Natural killer cell (primary cell): ENCODE results near the gene RCBTB2. TPM values are rescaled to one million over a fixed set of nuclear protein-coding genes. Genes with fewer than 3 reads are reported as not detected.
A peak's percentile ranks its signal among the peaks of the same experiment; 100 is the strongest.

Experiments used
- ATAC-seq, 3 donors: fragments of 150-1000 bp in 2 of 3; fragments of 200-7000 bp in 1 of 3; cut with Tn5 transposase; 1 replicate in 1 of 3; 2 replicates in 2 of 3; pipeline ENCODE4 v1.10.0; 2021; ENCODE audit warnings: mild to moderate bottlenecking in 2 of 3, moderate library complexity in 2 of 3
- DNase-seq, 2 donors: peaks; one replicate each; pipeline versions ENCODE4 v3.0.0 to v3.0.0-alpha.2; 2013 to 2021; ENCODE audit warnings: mixed read lengths in 1 of 2
- H3K27ac ChIP-seq: one replicate; pipeline ENCODE4 v1.5.1; 2013; ENCODE audit warnings: mild to moderate bottlenecking, low read length
- H3K27me3 ChIP-seq: one replicate; pipeline ENCODE4 v1.6.1; 2013; ENCODE audit warnings: low read length; ENCODE audit not compliant: control insufficient read depth, insufficient read depth
- H3K36me3 ChIP-seq: one replicate; pipeline ENCODE4 v1.6.1; 2013; ENCODE audit warnings: low read length; ENCODE audit not compliant: control insufficient read depth, insufficient read depth
- H3K4me1 ChIP-seq: one replicate; pipeline ENCODE4 v1.6.1; 2013; ENCODE audit warnings: low read length; ENCODE audit not compliant: control insufficient read depth, insufficient read depth
- H3K4me3 ChIP-seq: one replicate; pipeline ENCODE4 v1.5.1; 2013; ENCODE audit warnings: low read length
- H3K9me3 ChIP-seq: one replicate; pipeline ENCODE4 v1.6.1; 2013; ENCODE audit warnings: low read length; ENCODE audit not compliant: control insufficient read depth, insufficient read depth
- H3K27ac Mint-ChIP-seq, 2 donors: one replicate each; pipeline ENCODE4 v1.8.0; 2022; ENCODE audit warnings: mild to moderate bottlenecking in 2 of 2, mixed read lengths in 2 of 2, moderate library complexity in 1 of 2
- H3K27me3 Mint-ChIP-seq, 2 donors: one replicate each; pipeline ENCODE4 v1.8.0; 2022; ENCODE audit warnings: low read depth in 2 of 2, mixed read lengths in 2 of 2
- H3K36me3 Mint-ChIP-seq: one replicate; pipeline ENCODE4 v1.8.0; 2022; ENCODE audit warnings: mixed read lengths
- H3K4me1 Mint-ChIP-seq, 2 donors: one replicate each; pipeline ENCODE4 v1.8.0; 2022; ENCODE audit warnings: mixed read lengths in 2 of 2
- H3K4me3 Mint-ChIP-seq: one replicate; pipeline ENCODE4 v1.8.0; 2022; ENCODE audit warnings: mild to moderate bottlenecking, moderate library complexity, mixed read lengths
- H3K9me3 Mint-ChIP-seq, 2 donors: one replicate each; pipeline ENCODE4 v1.8.0; 2022; ENCODE audit warnings: mixed read lengths in 2 of 2
- WGBS: methylation state at CpG from one replicate; pipeline ENCODE4 v1.1.7; 2013; ENCODE audit warnings: missing lambda C conversion rate; ENCODE audit not compliant: insufficient coverage; 5-methylcytosine and 5-hydroxymethylcytosine counted together
- intact Hi-C: fragments of 100-400 bp; cut with micrococcal nuclease; formaldehyde crosslinking; loops from one replicate; pipeline ENCODE4 v1.14.2; 2022
- total RNA-seq, 4 donors: library from RNA; stranded (reverse); fragments of 120-200 nt in 1 of 4; gene quantifications; one replicate each; pipeline versions ENCODE4 v1.2.3 to v1.2.4, GENCODE V29; 2013 to 2022
- TF ChIP-seq, protein P1 (sequence below): fragments of 200-600 bp; IDR thresholded peaks from one replicate; pipeline ENCODE4 v1.8.0; 2022; ENCODE audit warnings: antibody characterized with exemption

RCBTB2 gene
- total RNA-seq, 3 donors from 2014 or later (not counting 1 experiment from before 2014, with no cell fraction given) = 21.9 to 27.1 (median 24.2) TPM

DNA sequence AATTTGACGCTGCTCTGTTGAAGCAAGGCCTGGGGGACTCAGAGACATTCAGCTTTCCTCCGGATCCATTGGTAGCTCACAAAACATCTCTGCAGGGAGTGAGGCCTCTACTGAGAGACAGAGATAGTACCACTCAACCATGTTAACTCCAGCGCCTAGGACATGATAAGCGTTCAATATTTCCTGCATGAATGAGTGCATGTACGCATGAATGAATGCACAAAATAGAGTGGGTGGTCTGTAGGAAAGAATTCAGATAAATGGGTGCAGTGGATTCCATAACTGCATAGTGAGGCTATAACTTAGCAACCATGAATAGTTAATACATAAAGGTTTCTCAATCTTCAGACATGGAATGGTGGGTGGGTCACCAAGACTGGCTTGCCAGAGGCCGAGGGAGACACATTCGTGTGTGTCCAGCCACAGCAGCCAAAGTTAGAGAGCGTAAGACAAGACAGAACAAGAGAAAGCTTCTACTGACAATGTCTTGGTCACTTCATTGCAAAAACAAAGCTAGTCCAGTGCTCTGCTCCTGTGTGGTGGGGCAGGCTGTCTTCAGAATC lies 36.3 kb upstream of the RCBTB2 start:
- Histone ChIP-seq H3K27ac (no peak overlapping the region), H3K4me3 (no peak overlapping the region), H3K36me3 (no peaks in the 10 kb centered on the region), H3K4me1 (peaks cover 23% of the 10 kb centered on the region), H3K27me3 (no peaks in the 10 kb centered on the region), H3K9me3 (no peaks in the 10 kb centered on the region)
- H3K27me3 Mint-ChIP-seq = peaks cover 11 to 26% of the 10 kb centered on the region in 2 donors
- TF ChIP-seq, protein P1, sequence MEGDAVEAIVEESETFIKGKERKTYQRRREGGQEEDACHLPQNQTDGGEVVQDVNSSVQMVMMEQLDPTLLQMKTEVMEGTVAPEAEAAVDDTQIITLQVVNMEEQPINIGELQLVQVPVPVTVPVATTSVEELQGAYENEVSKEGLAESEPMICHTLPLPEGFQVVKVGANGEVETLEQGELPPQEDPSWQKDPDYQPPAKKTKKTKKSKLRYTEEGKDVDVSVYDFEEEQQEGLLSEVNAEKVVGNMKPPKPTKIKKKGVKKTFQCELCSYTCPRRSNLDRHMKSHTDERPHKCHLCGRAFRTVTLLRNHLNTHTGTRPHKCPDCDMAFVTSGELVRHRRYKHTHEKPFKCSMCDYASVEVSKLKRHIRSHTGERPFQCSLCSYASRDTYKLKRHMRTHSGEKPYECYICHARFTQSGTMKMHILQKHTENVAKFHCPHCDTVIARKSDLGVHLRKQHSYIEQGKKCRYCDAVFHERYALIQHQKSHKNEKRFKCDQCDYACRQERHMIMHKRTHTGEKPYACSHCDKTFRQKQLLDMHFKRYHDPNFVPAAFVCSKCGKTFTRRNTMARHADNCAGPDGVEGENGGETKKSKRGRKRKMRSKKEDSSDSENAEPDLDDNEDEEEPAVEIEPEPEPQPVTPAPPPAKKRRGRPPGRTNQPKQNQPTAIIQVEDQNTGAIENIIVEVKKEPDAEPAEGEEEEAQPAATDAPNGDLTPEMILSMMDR = no peak
- H3K4me3 Mint-ChIP-seq = no peak overlapping the region
- WGBS = 94% methylated on average over 8 of the region's 8 CpGs
- H3K9me3 Mint-ChIP-seq = no peaks in the 10 kb centered on the region
- no peak overlapping the region for H3K27ac Mint-ChIP-seq
- ATAC-seq = no peak
- no peaks in the 10 kb centered on the region for H3K36me3 Mint-ChIP-seq
- H3K4me1 Mint-ChIP-seq = peaks cover 46 to 48% of the 10 kb centered on the region in 2 donors
- intact Hi-C loops = no loop called here
- no peak for DNase-seq

GRCh38 chr13:48568370-48569103 lies 35.7 kb upstream of the RCBTB2 start:
- peaks cover 18% of the 10 kb centered on the region for H3K4me1 ChIP-seq
- H3K27ac Mint-ChIP-seq = no peak overlapping the region

DNA sequence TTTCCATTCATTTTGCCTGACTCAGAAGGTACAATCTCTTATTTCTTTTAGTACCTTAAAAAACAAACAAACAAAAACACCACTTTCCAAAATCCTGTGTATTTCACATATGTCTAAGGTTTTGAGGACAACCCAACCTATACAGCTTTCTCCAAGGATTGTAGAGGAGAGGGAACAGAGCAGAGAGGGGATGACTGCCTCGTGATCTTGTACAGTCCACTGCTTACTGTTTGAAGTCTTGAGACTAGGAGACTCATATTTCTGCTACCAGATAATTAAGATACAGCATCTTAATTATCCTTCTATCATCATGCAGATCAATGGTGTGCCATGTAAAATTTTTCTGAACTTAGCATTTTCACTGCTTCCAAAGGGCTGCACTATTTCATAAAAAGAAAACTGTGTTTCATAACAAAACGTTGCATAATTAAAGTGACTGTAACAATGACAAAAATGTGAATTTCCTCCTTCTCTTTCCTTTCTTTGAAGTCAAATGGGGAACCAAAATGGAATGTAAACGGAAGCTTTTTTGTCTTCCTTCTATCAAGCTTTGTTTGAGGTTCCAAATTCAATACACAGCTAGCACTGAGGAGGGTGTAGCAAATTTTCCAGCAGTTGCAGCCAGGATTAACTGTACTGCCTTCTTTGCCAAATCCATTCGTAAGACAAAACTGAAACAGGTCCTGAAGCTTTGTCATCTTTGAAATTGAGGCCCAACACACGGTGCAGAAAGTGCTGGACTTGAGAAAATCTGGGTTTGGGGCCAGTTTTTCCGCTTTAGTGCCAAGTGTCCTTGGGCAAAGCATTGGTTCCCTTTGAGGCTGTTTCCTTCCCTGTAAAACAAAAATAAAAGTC lies 34.9 kb upstream of the RCBTB2 start:
- no peak for DNase-seq
- H3K27ac ChIP-seq = peak overlapping the region; percentile 34
- H3K4me3 ChIP-seq = no peak overlapping the region
- 72% methylated on average over 5 of the region's 6 CpGs for WGBS
- intact Hi-C loops = no loop called here
- peaks cover 20% of the 10 kb centered on the region for H3K4me1 ChIP-seq
- no peaks in the 10 kb centered on the region for H3K36me3 ChIP-seq
- Mint-ChIP-seq H3K4me1 (peaks cover 45% of the 10 kb centered on the region in 2 donors), H3K36me3 (no peaks in the 10 kb centered on the region), H3K27ac (no peak overlapping the region), H3K4me3 (no peak overlapping the region), H3K27me3 (peaks cover 11 to 27% of the 10 kb centered on the region in 2 donors), H3K9me3 (no peaks in the 10 kb centered on the region)
- no peaks in the 10 kb centered on the region for H3K9me3 ChIP-seq
- TF ChIP-seq, protein P1 = no peak
- ATAC-seq = no peak
- H3K27me3 ChIP-seq = no peaks in the 10 kb centered on the region

More at GRCh38 chr13:48568370-48569103, 35.7 kb upstream of the RCBTB2 start:
- no peaks in the 10 kb centered on the region for H3K9me3 Mint-ChIP-seq
- no peaks in the 10 kb centered on the region for H3K9me3 ChIP-seq
- H3K27ac ChIP-seq = no peak overlapping the region
- ATAC-seq (no peak), DNase-seq (no peak)
- H3K36me3 Mint-ChIP-seq = no peaks in the 10 kb centered on the region
- H3K27me3 ChIP-seq = no peaks in the 10 kb centered on the region
- WGBS = 79% methylated on average over 6 of the region's 6 CpGs
- H3K36me3 ChIP-seq = no peaks in the 10 kb centered on the region
- intact Hi-C loops = no loop called here
- no peak overlapping the region for H3K4me3 ChIP-seq
- H3K4me3 Mint-ChIP-seq = no peak overlapping the region
- H3K4me1 Mint-ChIP-seq = peaks cover 42 to 45% of the 10 kb centered on the region in 2 donors
- peaks cover 11 to 27% of the 10 kb centered on the region in 2 donors for H3K27me3 Mint-ChIP-seq
- TF ChIP-seq, protein P1 = no peak
